HG02870 (cell line): ENCODE results near the gene IMMP2L.

Experiments
- ATAC-seq: cut with Tn5 transposase; IDR thresholded peaks from one replicate; pipeline ENCODE4 v1.9.1; 2021; ENCODE audit warnings: mild to moderate bottlenecking, moderate library complexity; ENCODE audit not compliant: unreplicated experiment

The IMMP2L gene

DNA sequence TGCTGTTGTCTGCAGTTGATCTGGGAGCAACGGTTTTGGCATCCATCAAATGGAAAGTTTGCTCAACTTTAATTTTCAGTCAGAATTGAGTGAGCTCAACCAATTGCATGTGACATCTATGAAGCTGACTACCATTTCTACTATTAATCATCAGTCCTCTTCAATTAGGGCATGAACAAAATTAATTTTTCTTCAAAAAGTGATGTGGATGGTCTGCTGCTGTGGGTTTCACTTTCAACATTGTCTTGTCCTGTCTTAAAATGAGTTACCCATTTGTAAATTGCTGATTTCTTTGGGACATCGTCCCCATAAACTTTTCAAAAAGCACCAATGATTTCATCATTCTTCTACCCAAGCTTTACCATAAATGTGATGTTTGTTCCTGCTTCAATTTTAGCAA lies 648.0 kb downstream of the IMMP2L start:
- ATAC-seq = no peak

GRCh38 chr7:110911632-110912031 lies 650.7 kb downstream of the IMMP2L start:
- ATAC-seq = no peak

GRCh38 chr7:110909117-110909516 lies 653.2 kb downstream of the IMMP2L start:
- ATAC-seq = no peak

- no peak for ATAC-seq
Measured at GRCh38 chr7:110905773-110906566, 656.3 kb downstream of the IMMP2L start.

GRCh38 chr7:110898516-110898915 lies 663.8 kb downstream of the IMMP2L start:
- no peak for ATAC-seq

GRCh38 chr7:110897538-110897937 lies 664.8 kb downstream of the IMMP2L start:
- ATAC-seq = no peak

DNA sequence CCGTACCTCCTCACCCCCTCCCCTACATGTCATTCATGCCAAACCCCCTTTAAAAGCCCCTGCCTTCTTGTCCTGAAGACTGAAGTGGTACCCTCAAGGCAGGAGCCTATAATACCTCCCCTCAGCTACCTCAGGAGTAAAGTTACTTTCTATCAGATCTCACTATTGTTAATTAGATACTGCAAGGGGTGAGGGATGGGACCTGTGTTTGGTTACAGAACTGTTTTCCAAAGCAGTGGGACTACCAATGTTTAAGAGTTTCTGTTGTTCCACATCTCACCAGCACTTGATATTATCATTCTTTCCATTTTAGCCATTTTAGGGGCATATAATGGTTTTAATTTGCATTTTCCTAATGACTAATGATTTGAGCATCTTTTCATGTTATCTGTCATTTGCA lies 668.2 kb downstream of the IMMP2L start:
- no peak for ATAC-seq

- no peak for ATAC-seq
Measured at GRCh38 chr7:110891197-110891596, 671.1 kb downstream of the IMMP2L start.

- ATAC-seq = no peak
Measured at GRCh38 chr7:110890101-110890500, 672.2 kb downstream of the IMMP2L start.

- ATAC-seq = no peak
Measured at GRCh38 chr7:110889335-110889734, 673.0 kb downstream of the IMMP2L start.

GRCh38 chr7:110888641-110889040 lies 673.7 kb downstream of the IMMP2L start:
- no peak for ATAC-seq

DNA sequence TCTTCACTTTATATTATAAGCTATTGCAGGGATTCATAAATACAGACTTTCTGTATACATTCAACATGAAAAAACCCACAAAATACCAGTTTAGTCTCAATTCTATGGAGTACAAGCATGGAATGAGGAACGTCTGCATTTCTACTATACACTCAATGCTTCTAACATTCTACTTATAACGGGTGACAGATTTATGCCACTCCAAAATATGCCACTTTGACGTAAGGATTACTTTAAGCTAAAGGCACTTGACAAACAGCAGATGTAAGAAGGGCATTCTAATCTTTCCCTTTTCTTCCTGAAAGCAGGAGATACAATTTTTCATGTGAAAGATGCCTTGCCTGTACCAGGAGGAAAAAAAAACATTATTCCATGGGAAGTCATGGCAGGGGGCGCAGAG lies 676.8 kb downstream of the IMMP2L start:
- no peak for ATAC-seq

DNA sequence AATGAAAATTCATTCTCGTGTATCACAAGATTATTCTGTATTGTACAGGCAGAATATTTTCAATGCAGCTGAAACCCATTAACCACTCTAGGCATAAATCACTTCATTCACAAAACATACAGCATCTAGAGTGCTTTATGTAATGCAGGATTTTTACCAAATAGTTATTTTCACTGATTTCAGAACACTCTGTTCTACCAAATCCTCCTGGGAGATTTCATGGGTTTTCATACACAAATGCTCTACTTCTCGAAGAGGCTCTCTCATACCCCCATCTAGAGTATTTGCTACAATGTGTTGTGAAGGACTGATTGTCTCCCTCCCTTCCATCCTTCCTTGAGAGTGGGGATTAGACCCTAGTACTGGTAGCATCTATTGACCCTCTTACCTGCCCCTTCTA lies 680.6 kb downstream of the IMMP2L start:
- no peak for ATAC-seq

GRCh38 chr7:110880971-110881370 lies 681.3 kb downstream of the IMMP2L start:
- no peak for ATAC-seq

- ATAC-seq = no peak
Measured at GRCh38 chr7:110877016-110877415, 685.3 kb downstream of the IMMP2L start.

GRCh38 chr7:110875346-110875745 lies 686.9 kb downstream of the IMMP2L start:
- no peak for ATAC-seq

- ATAC-seq = no peak
Measured at GRCh38 chr7:110871856-110872255, 690.4 kb downstream of the IMMP2L start.

DNA sequence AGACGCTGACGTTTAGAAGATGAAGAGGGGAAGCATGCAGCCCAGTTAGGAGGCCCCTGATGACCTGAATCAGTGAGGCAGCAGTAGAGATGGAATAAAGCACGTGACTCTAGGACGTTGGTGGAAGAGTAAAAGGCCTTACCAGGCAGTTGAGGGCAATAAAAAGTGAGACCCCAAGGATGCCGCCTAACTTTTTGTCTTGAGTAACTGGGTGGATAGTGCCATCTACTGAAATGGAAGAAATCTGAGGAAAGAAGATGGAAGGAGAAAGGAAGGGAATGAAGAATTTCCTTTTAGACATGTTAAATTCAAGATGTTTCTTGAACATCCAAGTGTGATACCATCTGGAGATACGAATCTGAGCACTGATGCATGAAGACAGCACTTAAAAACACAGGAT lies 691.4 kb downstream of the IMMP2L start:
- ATAC-seq = no peak

- ATAC-seq = no peak
Measured at GRCh38 chr7:110868458-110868857, 693.8 kb downstream of the IMMP2L start.

GRCh38 chr7:110867771-110868170 lies 694.5 kb downstream of the IMMP2L start:
- no peak for ATAC-seq

- ATAC-seq = no peak
Measured at GRCh38 chr7:110863258-110863657, 699.0 kb downstream of the IMMP2L start.

DNA sequence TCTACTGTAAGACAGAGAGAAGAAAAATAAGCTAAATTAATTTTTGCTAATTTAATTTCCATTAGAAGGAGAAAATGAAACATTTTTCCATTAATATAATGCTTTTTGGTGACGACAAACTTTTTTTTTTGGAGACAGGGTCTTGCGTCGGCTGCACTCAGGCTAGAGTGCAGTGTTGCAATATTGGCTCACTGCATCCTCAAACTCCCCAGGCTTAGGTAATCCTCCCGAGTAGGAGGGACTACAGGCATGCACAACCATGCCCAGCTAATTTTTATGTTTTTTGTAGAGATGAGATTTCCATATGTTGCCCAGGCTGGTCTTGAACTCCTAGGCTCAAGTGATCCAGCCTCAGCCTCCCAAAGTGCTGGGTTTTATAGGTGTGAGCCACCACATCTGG lies 701.1 kb downstream of the IMMP2L start:
- no peak for ATAC-seq

GRCh38 chr7:110857106-110857505 lies 705.2 kb downstream of the IMMP2L start:
- no peak for ATAC-seq
